ENCODE data around the gene CRX.
"Not testable (repeated sequence)": the region's sequence is repeated elsewhere in the genome, so short reads cannot be mapped to it uniquely, and the experiment has no call there.

CRX gene

GRCh38 chr19:47859838-47860237 lies 38.1 kb downstream of the CRX start:
- not testable (repeated sequence) for DNase-seq (ENCODE audit: low spot score)

GRCh38 chr19:47860602-47861297 lies 39.0 kb downstream of the CRX start:
- no peak for DNase-seq (ENCODE audit: low spot score)

- no peak for DNase-seq (ENCODE audit: low spot score)
Observed at GRCh38 chr19:47861630-47862029, 39.9 kb downstream of the CRX start.

- peak; percentile 74 for DNase-seq (ENCODE audit: low spot score)
Observed at GRCh38 chr19:47863514-47863936, 41.8 kb downstream of the CRX start.

- no peak for DNase-seq (ENCODE audit: low spot score)
Observed at GRCh38 chr19:47865166-47865565, 43.4 kb downstream of the CRX start.

- DNase-seq (ENCODE audit: low spot score): no peak
Observed at GRCh38 chr19:47878906-47879305, 57.2 kb downstream of the CRX start.

- not testable (repeated sequence) for DNase-seq (ENCODE audit: low spot score)
Observed at GRCh38 chr19:47879385-47879784, 57.6 kb downstream of the CRX start.

- DNase-seq (ENCODE audit: low spot score): no peak
Observed at GRCh38 chr19:47881757-47882156, 60.0 kb downstream of the CRX start.

- no peak for DNase-seq (ENCODE audit: low spot score)
Observed at GRCh38 chr19:47882890-47883289, 61.2 kb downstream of the CRX start.

GRCh38 chr19:47885067-47885463 lies 63.3 kb downstream of the CRX start:
- DNase-seq (ENCODE audit: low spot score): no peak

GRCh38 chr19:47886010-47886559 lies 64.3 kb downstream of the CRX start, which contains the start of gene SULT2A1:
Gene SULT2A1 (minus strand): TSS chr19:47886315. CDS start chr19:47886257, 58 bp downstream.
- DNase-seq (ENCODE audit: low spot score): no peak

GRCh38 chr19:47890865-47891621 lies 69.3 kb downstream of the CRX start:
- DNase-seq (ENCODE audit: low spot score): no peak

- DNase-seq (ENCODE audit: low spot score): no peak
Observed at GRCh38 chr19:47891622-47891922, 69.8 kb downstream of the CRX start.

GRCh38 chr19:47891923-47892666 lies 70.4 kb downstream of the CRX start:
- no peak for DNase-seq (ENCODE audit: low spot score)
